MV-4-11 (cell line): ENCODE results near the gene PSMD12.
"Not testable (repeated sequence)": the region's sequence is repeated elsewhere in the genome, so short reads cannot be mapped to it uniquely, and the experiment has no call there.

Experiments used
- DNase-seq: peaks from one replicate; lab custom pipeline; 2025; lab: John Stamatoyannopoulos, UW

The PSMD12 gene

DNA sequence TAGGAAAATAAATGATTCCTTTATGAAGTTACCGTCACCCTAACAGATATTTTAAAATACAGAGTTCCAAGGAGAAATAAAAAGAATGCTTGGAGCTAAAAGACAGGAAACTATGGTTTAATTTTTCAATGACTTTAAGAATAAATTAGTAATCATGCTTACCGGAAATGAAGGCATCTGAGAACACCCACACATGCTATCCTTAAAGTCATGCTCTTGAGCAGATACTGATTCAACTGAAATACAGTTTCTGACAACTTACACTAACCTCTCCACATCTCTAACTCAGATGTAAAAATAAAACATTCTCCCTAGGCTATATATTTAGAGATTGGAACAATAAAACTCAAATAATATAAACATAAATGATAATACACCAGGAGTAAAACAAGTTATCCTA is 7.8 kb downstream of the PSMD12 start:
- DNase-seq: no peak

- peak; percentile 84 for DNase-seq
Measured at GRCh38 chr17:67353929-67354574, 12.3 kb downstream of the PSMD12 start.

DNA sequence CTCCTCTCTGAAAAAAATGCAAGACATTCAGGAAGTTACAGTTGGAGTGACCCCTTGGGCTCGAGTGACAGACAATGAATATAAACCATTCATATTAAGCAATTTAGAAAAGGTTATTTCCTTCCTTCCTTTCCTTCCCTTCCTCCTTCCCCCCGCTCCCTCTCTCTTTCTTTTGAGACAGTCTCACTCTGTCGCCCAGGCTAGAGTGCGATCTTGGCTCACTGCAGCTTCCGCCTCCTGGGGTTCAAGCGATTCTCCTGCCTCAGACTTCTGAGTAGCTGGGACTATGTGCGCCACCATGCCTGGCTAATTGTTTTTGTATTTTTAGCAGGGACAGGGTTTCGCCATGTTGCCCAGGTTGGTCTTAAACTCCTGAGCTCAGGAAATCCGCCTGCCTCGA is 13.2 kb downstream of the PSMD12 start:
- no peak for DNase-seq

DNA sequence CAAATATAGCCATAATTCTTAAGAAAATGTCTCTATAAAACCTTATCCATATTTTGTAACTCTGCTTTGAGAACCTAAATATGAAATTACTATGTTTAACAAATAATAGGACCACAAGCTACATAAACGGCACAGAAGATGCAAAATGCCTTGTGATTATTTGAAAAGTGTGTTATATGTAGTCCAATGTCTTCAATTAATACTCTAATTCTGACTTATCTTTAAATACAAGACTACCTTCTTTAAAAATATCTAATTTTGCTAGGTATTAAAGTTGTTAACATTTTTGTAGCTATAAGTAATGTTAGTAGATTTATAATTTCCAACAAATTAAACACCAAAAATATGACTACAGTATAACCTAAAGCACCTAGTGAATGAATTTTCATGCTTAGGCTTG is 17.0 kb downstream of the PSMD12 start:
- DNase-seq: no peak

DNA sequence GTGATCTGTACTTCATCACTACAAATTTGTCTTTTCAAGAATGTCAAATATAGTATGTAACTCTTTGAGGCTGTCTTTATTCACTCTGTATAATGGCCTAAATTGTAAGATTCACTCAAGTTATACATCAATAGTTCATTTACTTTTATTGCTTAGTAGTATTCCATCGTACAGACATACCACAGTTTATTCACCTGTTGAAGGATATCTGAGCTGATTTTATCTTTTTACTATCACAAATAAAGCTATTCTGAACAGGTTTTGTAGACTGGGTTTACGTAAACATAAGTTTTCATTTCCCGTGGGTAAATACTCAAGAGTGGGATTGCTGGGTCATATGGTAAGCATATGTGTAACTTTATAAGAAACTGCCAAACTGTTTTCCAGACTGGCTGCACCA is 18.6 kb downstream of the PSMD12 start:
- no peak for DNase-seq

- DNase-seq: no peak
Measured at GRCh38 chr17:67343237-67343636, 23.1 kb downstream of the PSMD12 start.

DNA sequence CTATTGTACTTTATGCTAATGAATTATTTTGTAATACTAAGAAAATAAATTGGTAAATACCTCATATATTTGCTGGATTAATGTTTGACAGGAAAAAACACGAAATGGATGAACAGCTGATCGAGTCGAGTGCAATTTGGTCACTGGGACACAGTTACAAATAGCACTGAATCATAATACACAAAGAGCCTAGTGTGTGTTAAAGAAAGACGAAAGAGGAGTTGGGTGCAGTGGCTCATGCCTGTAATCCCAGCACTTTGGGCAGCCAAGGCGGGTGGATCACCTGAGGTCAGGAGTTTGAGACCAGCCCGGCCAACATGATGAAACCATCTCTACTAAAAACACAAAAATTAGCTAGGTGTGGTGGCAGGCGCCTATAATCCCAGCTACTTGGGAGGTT is 28.0 kb downstream of the PSMD12 start:
- not testable (repeated sequence) for DNase-seq

- no peak for DNase-seq
Measured at GRCh38 chr17:67336859-67337258, 29.5 kb downstream of the PSMD12 start.

DNA sequence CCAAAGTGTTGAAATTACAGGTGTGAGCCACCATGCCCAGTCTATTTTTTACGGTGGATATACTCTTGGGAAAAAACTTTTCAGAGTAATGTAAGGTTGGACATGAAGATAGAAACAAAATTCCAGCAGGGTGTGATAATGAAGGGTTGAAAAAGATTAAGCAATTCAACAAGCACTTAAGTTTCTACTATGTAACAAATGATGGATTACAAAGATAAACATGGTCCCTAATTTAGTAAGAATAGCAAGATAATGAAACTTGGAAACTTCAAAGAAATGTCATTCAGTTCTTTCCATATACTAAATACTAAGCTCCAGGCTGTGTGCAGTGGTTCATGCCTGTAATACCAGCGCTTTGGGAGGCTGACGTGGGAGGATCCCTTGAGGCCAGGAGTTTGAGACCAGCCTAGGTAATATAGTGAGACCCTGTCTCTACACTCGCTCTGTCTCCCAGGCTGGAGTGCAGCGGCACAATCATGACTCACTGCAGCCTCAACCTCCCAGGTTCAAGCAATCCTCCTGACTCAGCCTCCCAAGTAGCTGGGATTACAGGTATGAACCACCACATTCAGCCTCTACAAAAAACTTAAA is 31.0 kb downstream of the PSMD12 start:
- DNase-seq: no peak

DNA sequence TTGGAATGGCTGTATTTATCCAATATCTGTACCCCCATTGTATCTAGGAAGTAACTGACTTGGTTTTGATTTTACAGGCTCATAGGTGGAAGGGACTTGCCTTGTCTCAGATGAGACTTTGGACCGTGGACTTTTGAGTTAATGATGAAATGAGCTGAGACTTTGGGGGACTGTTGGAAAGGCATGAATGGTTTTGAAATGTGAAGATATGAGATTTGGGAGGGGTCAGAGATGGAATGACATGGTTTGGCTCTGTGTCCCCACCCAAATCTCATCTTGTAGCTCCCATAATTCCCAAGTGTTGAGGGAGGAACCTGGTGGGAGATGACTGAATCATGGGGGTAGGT is 34.2 kb downstream of the PSMD12 start:
- DNase-seq: not testable (repeated sequence)

DNA sequence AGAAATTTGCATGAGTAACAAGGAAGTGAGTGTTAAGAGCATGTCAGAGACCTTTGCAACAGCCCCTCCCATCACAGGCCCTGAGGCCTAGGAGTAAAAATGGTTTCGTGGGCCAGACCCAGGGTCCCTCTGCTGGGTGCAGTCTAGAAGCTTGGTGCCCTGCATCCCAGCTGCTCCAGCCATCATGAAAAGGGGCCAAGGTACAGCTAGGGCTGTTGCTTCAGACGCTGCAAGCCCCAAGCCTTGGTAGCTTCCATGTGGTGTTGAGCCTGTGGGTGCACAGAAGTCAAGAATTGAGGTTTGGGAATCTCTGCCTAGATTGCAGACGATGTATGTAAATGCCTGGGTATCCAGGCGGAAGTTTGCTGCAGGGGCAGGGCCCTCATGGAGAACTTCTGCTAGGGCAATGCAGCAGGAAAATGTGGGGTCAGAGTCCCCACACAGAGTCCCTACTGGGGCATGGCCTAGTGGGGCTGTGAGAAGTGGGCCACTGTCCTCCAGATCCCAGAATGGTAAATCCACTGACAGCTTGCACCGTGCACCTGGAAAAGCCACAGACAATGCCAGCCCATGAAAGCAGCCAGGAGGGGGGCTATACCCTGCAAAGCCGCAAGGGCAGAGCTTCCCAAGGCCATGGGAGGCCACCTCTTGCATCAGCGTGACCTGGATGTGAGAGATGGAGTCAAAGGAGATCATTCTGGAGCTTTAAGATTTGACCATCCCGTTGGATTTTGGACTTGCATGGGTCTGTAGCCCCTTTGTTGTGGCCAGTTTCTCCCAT is 34.8 kb downstream of the PSMD12 start:
- DNase-seq: peak; percentile 19

DNA sequence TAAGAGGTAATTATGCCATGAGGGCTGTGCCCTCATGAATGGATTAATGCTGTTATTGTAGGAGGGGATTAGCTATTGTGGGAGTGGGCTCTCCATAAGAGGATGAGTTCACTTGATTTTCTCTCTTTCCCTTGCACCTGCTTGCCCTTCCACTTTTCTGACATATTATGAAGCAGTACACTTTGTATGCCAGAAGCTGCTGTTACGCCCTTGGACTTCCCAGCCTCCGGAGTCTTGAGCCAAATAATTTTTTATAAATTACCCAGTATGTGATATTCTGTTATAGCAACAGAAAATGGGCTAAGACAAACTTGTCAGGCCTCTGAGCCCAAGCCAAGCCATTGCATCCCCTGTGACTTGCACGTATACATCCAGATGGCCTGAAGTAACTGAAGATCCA is 38.4 kb downstream of the PSMD12 start:
- DNase-seq: no peak

GRCh38 chr17:67326959-67327745 is 39.2 kb downstream of the PSMD12 start:
- not testable (repeated sequence) for DNase-seq

DNA sequence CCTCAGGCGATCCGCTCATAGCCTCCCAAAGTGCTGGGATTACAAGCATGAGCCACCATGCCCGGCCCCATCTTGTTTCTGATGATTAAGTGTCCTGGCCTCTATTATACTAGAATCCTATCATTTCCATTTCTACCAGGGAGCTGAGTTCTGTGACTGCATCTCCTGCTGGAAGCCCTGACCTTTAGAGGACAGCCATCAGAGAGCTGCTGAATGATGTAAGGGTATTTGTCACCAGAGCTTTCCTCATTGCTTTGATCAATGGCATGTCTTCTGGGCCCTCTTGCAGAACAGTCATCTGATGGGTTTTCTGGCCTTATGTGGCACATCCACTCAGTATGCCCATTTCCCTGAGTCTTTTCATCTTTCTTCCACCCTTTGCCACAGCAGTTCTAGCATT is 39.9 kb downstream of the PSMD12 start:
- DNase-seq: no peak

GRCh38 chr17:67324330-67324729 is 42.0 kb downstream of the PSMD12 start:
- no peak for DNase-seq

- DNase-seq: no peak
Measured at GRCh38 chr17:67323445-67323844, 42.9 kb downstream of the PSMD12 start.

- DNase-seq: no peak
Measured at GRCh38 chr17:67322042-67322787, 44.2 kb downstream of the PSMD12 start.

DNA sequence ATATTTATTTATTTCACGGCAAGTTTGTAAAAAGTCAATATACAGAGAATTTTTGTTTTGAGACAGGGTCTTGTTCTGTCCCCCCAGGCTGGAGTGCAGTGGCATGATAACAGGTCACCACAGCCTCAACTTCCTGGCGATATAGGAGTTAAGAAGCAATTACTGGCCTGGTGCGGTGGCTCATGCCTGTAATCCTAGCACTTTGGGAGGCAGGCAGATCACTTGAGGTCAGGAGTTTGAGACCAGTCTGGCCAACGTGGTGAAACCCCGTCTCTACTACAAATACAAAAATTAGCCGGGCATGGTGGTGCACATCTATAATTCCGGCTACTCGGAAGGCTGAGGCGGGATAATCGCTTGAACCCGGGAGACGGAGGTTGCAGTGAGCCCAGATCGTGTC is 44.9 kb downstream of the PSMD12 start:
- DNase-seq: not testable (repeated sequence)

- no peak for DNase-seq
Measured at GRCh38 chr17:67316781-67317180, 49.6 kb downstream of the PSMD12 start.

DNA sequence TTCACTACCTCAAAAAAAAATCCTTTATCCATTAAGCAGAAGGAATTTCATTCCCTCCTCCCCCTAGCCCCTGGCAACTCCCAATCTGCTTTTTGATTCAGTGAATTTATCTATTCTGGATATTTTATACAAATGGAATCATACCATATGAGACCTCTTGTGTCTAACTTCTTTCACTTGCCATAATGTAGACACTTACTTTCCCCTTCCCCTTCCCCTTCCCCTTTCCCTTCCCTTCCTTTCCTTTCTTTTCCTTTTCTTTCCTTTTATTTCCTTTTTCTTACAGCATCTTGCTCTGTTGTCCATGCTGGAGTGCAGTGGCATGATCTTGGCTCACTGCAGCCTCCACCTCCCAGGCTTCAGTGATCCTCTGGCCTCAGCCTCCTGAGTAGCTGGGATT is 50.5 kb downstream of the PSMD12 start:
- DNase-seq: no peak

GRCh38 chr17:67312265-67312664 is 54.1 kb downstream of the PSMD12 start:
- peak; percentile 46 for DNase-seq

GRCh38 chr17:67311575-67311974 is 54.8 kb downstream of the PSMD12 start:
- DNase-seq: peak; percentile 53
